HT1080 (cell line): ENCODE data around the gene GALNT6. TPM values are rescaled to one million over a fixed set of nuclear protein-coding genes. Genes with fewer than 3 reads are reported as not detected.
"Not testable (repeated sequence)": the region's sequence is repeated elsewhere in the genome, so short reads cannot be mapped to it uniquely, and the experiment has no call there.

Experiments
- DNase-seq: peaks from one replicate; pipeline ENCODE4 v3.0.0-alpha.2; 2015; ENCODE audit warnings: low read depth
- total RNA-seq: library from RNA; depleted of rRNA; stranded (reverse); fragments of >200 nt; shearing (Covaris generic); gene quantifications from 2 replicates; pipeline ENCODE4 v1.2.3, GENCODE V29; 2014; rRNA removed

Gene GALNT6
- total RNA-seq, 1 experiment from 2014 or later: 58.9 TPM

DNA sequence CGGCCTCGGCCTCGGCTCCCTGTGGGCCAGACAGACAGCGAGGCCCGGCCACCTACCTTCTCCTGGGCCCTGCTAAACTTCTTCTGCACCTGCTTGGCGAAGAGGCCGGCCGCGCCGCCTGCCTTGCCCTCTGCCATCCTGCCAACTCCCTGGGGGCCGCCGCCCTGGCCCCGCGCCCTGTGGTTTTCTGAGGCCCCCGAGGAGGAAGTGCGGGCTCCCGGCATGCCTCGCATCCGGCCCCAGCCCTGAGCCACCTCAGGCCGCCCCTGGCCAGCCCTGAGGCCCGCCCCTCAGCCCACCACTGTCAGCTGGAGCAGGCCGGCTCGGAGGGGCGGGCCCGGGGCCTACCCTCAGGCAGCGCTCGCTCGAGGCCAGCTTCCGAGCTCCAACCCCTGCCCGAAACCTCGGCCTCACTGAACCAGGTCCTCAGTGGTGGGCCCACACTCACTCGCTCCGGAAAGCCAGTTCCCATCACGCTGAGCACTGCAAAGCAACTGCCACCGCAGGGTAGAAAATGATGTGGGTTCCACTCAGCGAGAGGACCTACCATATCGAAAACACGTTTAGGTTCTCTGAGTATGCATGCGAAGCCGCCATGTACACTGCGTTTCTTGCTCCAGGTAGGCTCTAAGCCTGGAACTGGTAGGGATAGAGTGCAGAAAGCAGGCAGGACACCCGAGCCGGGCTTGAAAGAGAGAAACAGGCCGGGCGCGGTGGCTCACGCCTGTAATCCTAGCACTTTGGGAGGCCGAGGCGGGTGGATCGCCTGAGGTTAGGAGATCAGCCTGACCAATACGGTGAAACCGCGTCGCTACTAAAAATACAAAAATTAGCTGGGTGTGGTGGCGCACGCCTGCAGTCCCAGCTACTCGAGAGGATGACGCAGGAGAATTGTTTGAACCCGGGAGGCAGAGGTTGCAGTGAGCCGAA, 67.0 kb downstream of the GALNT6 start, which contains the start of gene BIN2:
Gene BIN2 (minus strand): TSS at position 209 of the 930 bp plus-strand sequence. CDS start 72 bp downstream, at position 137.
- no peak for DNase-seq

DNA sequence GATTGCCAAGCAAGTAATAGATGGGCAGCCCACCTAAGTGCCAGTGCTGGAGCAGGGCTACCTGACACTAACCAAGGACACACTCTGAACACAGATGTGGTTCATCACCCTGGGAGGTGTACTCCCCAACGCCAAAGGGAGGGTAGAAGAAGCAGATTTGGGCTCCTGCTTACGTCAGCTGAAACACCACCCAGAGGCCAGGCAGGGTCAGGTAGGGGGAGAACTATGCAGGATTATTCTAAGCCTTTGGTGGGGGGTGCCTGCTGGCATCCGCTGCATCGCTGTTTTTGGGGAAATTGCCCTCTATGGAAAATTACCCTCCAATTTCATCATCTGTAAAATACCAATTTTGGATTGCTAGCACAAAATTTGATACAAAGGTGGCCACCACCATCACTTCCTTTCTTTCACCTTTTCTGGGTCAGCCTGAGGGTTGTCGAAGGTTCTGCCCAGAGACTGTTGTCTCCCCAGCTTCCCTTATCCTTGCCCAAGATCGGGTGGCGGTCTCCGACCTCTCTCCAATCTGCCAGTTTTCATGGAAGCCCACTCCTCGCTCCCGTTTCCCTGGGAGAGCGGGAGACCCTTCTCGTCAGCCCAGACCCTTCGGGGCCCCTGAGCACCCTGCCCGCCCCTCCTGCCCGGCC, 67.8 kb downstream of the GALNT6 start:
- DNase-seq: no peak

DNA sequence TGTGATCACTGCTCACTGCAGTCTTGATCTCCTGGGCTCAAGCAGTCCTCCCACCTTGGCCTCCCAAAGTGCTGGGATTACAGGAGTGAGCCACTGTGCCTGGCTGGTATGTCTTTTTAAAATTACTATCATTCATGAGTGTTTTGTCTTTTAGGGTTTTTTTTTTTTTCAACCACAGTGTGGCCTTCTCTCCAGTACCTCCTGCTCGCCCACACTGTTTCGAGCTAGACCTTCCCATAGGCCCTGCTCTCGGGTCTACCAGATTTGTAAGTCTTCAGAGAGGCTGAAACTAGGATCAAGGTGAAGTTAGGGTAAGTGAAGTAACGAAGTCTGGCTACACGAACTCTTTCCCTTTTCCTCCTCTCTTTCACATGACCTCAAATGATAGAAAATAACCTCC, 68.8 kb downstream of the GALNT6 start:
- no peak for DNase-seq

DNA sequence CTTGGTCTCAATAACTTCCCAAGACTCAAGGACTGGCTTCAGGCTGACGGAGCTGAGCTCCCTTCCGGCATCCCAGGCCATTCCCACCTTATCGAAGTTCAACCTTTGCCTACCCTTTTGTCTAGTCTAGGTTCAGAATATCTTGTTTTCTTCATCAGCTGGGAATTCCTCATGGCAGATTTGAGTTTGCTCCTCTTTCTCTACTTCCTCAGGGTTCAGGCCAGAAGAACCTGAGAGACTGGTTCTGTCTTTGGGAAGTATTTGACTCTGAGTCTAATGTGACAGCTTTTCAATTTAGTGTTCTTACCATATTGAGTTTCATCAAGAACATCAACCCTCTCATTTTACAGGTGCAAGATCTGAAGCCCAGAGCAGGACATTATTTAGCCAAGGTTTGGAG, 69.3 kb downstream of the GALNT6 start:
- no peak for DNase-seq

DNA sequence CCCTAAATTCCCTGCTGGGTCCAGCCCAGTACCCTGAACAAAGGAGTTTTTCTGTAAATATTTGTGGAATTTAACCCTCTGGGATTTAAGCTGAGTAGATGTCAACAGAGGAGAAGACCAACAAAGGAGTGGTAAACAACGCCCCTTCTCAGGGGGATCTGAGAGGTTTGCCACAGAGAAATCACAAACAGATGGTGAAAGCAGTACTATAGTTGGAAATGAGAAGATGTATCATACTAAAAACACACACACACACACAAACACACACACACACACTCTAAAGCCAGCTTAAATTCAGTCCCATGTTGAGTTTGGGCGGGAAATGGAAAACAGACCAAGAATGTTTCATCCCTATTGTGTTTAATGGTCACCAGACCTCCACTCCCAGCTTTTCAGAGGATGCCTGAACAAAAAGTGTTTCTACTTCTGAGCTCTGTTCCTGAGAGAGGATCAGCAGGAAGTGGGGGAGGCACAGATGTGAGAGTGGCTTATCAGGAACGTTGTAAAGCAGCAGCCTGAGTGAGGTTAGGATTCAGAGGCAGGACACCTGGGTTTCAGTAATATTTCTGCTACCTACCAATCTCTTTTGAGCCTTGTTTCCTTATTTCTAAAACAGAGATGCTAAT, 70.4 kb downstream of the GALNT6 start:
- no peak for DNase-seq

DNA sequence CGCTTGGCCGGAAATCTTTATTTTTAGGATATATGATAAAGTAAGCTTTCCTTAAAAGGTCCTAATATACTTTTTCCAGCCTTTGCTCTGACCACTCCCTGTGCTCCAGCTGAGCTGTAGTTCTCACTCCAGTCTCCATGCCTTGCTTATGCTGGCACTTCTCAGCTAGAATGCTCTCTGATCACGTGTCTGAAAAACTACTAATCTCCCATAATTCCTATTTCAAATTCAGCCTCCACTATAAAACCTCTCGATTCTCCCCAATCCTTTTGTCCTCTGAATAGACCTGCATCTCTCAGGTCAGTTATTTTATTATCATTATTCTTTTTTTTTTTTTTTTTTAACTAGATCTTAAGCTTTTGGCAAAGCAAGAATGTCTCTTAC, 70.9 kb downstream of the GALNT6 start:
- DNase-seq: no peak

DNA sequence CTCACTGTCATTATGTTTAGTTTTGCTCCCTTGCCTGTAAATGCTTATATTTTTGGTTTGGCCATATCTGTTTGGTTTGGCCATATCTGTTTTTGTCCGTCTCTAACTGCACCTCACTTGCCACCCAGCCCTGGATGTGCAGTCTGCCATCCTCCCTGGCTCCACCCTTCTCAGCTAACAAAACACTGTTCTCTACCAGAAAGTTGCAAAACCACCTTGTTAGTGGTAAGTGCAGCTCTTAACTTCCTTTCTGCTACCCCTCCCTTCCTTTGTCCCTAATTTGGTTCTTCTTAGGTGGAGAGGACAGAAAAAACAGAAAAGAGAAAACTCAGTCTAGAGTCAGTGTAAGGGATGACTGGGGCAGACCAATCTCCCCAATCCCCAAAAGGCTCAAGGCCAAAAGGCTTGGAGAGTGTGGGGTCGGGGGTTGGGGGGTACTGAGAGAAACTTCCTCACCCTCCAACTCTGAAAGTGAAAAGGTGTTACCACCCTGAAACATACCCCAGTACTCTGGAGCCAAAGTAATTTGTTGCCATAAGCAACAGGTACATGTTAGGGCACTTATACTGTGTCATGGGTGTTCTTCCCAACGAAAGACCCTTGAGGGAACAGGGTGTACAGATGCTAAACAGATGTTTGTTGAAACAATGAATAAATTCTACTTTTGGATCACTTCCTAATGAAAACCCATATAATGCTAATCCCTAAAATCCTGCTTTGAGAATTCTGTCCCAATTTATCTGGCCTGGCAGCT, 72.2 kb downstream of the GALNT6 start:
- DNase-seq: no peak

DNA sequence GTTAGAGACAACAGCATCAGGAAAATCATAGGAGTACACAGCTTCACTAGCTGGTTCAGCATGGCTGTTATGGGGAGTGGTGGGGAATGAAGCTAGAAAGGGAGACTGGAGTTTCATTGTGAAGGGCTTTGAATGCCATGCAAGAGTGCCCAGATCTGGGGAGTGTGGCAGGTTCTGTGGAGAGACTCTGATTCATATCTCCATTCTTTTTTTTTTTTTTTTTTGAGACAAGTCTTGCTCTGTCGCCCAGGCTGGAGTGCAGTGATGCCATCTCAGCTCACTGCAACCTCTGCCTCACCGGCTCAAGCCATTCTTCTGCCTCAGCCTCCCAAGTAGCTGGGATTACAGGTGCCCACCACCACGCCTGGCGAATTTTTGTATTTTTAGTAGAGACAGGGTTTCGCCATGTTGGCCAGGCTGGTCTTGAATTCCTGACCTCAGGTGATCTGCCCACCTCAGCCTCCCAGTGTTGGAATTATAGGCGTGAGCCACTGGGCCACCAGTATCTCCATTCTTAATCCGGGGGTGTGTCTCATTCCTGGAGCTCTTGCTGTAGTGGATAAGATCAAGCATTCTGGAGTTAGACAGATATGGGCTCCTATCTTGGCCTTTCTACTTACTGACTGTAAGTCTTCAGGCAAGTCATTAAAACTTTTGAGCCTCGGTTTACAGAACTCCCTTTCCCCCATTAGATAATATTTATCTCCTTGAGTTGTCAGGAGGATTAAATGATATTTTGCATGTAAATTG, 73.0 kb downstream of the GALNT6 start:
- not testable (repeated sequence) for DNase-seq

DNA sequence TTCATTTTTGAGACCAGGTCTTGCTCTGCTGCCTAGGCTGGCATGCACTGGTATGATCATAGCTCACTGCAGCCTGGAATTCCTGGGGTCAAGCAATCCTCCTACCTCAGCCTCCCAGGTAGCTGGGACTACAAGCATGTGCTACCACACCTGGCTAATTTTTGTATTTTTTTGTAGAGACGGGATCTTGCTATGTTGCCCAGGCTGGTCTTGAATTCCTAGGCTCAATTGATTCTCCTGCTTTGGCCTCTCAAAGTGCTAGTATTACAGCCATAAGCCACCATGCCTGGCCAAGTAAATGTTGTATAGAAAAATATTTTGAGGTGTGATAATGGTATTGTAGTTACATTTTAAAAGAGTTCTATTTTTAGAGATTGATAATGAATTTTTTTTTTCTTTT, 79.8 kb downstream of the GALNT6 start:
- no peak for DNase-seq

DNA sequence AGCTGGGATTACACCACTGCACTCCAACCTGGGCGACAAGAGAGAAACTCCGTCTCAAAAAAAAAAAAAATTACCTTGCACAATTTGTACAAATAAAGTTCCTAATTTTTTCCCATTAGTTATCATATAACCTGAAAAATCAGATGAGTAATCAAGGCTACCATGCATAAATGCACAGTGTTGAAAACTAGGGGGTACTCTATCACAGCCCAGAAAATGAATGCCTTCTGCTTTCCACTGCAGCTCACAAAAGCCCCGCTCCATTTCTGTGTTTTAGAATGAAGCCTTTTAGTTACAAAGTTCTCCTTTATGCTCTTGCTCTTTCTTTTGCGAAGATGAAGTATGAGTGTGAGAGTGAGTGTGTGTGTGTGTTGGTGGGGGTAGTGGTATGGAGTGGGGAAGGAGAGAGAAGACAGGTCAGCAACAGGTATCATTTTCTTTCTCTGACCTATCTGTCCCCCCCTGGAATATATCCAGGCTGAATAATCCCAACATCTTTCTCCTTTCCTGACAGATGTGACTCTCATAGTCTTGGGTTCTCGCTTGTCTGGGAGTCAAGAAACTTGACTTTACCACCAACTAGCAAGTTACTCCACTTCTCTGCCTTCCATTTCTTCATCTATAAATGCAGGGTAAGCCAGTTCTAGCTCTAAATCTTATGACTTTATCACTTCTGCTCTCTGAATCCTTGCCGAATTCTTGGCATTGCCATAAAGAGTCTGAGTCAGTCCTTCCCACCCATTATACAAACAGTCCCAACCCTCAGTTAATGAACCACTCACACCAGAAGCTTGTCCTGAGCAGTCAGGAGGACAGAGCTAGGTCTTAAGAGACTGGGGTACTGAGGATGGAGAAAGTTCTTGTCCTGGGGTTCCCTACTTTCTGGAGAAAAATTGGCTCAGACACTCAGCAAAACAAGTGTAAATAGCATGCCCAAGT, 83.3 kb downstream of the GALNT6 start:
- DNase-seq: peak; percentile 84

DNA sequence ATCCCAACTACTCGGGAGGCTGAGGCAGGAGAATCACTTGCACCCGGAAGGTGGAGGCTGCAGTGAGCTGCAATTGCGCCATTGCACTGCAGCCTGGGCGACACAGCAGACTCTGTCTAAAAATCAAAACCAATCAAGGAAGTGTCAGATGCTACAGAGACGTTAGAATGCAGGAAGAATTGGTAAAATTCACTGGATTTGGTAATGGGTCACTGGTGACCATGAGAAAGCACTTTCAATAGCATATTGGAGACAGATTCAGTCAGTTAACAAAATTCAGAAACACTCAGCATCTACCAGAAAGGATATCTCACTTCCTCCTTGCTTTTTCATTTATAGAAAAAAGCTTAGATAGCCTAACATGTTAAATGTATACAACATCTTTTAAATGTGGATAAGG, 84.7 kb downstream of the GALNT6 start:
- DNase-seq: no peak

Other genes with a start within 250 kb of the GALNT6 start
- 10.6 and 14.8 TPM in 2 replicates for gene TFCP2, start 218.3 kb downstream of the GALNT6 start, total RNA-seq
- 0.26 and 1.5 TPM in 2 replicates for gene POU6F1, start 173.3 kb downstream of the GALNT6 start, total RNA-seq
- gene DAZAP2, start 152.6 kb downstream of the GALNT6 start, total RNA-seq: 114 and 197 TPM in 2 replicates
- gene SMAGP, start 121.0 kb downstream of the GALNT6 start, total RNA-seq: 30.7 and 51.2 TPM in 2 replicates
- 0.06 TPM in 1 of 2 replicates, not detected in the other for gene BIN2, start 67.2 kb downstream of the GALNT6 start, total RNA-seq
- gene CELA1, start 44.7 kb downstream of the GALNT6 start, total RNA-seq: not detected in 2 replicates
- 2.4 and 4.7 TPM in 2 replicates for gene SLC4A8, start 33.4 kb upstream of the GALNT6 start, total RNA-seq
- 2.7 and 3.3 TPM in 2 replicates for gene SCN8A, start 199.8 kb upstream of the GALNT6 start, total RNA-seq